Neural crest cell (in vitro differentiated cells): ENCODE data around the gene SLF2. TPM values are rescaled to one million over a fixed set of nuclear protein-coding genes. Genes with fewer than 3 reads are reported as not detected.

Experiments used
- DNase-seq: peaks from one replicate; pipeline ENCODE4 v3.0.0; 2021; ENCODE audit warnings: low read depth, mixed read lengths, low spot score
- H3K27ac Mint-ChIP-seq: one replicate; pipeline ENCODE4 v1.8.0; 2021; ENCODE audit warnings: mild to moderate bottlenecking, mixed read lengths; ENCODE audit not compliant: unreplicated experiment
- H3K27me3 Mint-ChIP-seq: 2 replicates; pipeline ENCODE4 v1.8.0; 2021; ENCODE audit warnings: low read depth, mild to moderate bottlenecking, mixed read lengths
- H3K36me3 Mint-ChIP-seq: 2 replicates; pipeline ENCODE4 v1.8.0; 2021; ENCODE audit warnings: low read depth, mild to moderate bottlenecking, mixed read lengths
- H3K4me1 Mint-ChIP-seq: 2 replicates; pipeline ENCODE4 v1.8.0; 2021; ENCODE audit warnings: mixed read lengths
- H3K4me3 Mint-ChIP-seq: one replicate; pipeline ENCODE4 v1.8.0; 2021; ENCODE audit warnings: mild to moderate bottlenecking, mixed read lengths
- H3K9me3 Mint-ChIP-seq: 2 replicates; pipeline ENCODE4 v1.8.0; 2021; ENCODE audit warnings: mixed read lengths
- total RNA-seq: library from RNA; stranded (reverse); gene quantifications from 2 replicates; pipeline ENCODE4 v1.2.1, GENCODE V29; 2021
- TF ChIP-seq, protein P1 (sequence below): fragments of 200-600 bp; sonication (generic); conservative IDR thresholded peaks from 2 replicates; pipeline ENCODE4 v1.5.0; 2021; ENCODE audit warnings: antibody characterized with exemption, mild to moderate bottlenecking

SLF2 gene
- total RNA-seq, 1 donor from 2014 or later: 39.6 TPM

DNA sequence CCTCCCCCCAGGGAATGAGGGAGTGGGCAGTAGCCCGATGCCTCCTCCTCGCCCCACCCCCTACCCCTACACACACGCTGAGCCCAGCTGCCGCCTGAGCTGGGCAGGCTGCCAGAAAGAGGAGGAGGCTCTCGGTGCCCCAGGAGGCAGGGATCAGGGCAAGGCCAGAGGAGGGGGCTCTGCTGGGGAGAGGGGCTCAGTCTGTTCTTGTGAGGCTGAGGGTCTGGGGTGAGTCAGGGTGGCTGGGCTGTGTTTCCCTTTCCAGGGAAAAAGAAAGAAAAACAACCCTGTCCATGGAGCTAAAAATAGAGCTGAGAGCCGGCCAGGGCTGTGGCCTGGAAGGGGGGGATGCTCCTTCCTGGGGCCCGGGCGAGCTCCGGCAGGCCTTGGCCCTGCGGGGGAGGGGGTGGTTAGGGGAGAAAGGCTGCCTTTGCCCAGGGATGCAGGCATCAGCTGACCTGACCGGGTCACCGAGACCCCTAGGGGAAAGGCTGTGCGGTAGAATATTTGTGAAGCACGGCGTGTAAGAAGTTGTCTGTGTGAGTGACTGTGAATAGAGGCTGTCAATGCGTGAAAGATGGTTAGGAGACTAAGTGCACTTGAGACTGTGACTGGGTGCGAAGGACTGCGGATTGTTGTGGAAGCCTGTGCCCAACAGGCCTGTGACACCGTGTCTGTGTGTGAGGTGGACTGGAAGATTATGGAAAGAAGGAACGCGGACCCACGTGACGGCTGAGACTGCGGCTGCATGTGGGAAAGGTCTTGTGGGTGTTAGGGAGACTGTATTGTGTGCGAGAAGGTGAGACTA is 85.6 kb downstream of the SLF2 start:
- H3K4me3 Mint-ChIP-seq: peak overlapping the region; percentile 90
- no peaks in the 10 kb centered on the region for H3K9me3 Mint-ChIP-seq
- peaks cover 5% of the 10 kb centered on the region for H3K36me3 Mint-ChIP-seq
- DNase-seq: peak; percentile 65
- TF ChIP-seq, protein P1, sequence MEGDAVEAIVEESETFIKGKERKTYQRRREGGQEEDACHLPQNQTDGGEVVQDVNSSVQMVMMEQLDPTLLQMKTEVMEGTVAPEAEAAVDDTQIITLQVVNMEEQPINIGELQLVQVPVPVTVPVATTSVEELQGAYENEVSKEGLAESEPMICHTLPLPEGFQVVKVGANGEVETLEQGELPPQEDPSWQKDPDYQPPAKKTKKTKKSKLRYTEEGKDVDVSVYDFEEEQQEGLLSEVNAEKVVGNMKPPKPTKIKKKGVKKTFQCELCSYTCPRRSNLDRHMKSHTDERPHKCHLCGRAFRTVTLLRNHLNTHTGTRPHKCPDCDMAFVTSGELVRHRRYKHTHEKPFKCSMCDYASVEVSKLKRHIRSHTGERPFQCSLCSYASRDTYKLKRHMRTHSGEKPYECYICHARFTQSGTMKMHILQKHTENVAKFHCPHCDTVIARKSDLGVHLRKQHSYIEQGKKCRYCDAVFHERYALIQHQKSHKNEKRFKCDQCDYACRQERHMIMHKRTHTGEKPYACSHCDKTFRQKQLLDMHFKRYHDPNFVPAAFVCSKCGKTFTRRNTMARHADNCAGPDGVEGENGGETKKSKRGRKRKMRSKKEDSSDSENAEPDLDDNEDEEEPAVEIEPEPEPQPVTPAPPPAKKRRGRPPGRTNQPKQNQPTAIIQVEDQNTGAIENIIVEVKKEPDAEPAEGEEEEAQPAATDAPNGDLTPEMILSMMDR: no peak
- H3K4me1 Mint-ChIP-seq: peaks cover 44% of the 10 kb centered on the region
- H3K27me3 Mint-ChIP-seq: peaks cover 2% of the 10 kb centered on the region
- H3K27ac Mint-ChIP-seq: peak overlapping the region; percentile 92

DNA sequence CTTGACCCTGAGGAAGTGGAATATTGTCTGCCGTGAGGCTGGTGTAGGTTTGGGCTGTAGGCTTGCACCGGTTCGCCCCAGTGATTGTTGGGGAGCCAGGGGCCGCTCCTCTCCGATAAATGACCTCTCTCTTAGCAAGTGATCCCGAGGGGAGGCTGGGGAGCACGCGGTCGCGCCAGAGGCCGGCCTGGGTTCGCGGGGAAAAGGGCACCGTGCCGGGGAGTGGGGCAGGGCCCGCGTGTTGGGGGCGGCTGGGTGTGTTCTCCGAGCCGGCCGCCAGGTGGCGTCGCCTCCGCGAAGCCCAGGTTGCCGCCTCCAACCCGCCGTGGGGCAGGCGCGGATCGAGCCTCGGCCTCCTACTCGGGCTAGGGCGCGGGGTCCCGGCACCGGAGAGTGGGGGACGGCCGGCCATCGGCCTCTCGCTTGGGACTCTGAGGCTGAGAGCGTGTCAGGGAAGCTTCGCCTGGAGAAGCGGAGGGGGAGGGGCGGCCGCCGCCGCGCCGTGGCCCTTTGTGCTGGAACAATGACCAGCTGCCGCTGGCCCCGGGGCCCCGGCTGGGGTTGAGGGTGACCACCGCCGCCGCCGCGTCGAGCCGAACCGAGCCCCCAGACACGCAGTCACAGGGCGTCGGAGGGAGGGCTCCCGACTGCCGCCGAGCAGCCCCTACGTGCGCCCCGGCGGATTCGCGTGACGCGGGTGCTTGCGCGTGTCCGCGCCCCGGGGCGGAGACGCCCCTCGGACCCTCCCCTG is 86.4 kb downstream of the SLF2 start:
- Mint-ChIP-seq H3K27ac (peak overlapping the region; percentile 92), H3K36me3 (peaks cover 4% of the 10 kb centered on the region), H3K4me3 (peak overlapping the region; percentile 90), H3K9me3 (no peaks in the 10 kb centered on the region), H3K27me3 (peaks cover 2% of the 10 kb centered on the region), H3K4me1 (peaks cover 36% of the 10 kb centered on the region)
- TF ChIP-seq, protein P1: peak; percentile 98
- DNase-seq: peak; percentile 79

DNA sequence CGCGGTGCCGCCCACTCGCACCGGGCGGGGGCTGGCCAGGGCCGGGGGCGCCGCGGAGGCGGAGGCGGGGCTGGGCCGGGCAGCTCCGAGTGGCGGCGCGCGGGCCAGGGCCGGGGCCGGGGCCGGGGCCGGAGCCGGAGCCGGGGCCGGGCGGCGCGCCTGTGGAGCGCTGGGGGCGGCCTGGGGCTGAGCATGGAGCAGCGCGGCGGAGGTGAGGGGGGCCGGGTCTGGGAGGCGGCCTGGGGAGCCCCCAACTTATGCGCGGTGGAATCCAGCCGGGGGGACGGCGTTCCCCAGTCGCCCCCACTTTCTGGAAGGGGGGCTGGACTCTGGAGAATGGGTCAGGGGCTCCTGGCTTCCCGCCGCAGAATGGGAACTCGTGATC is 87.0 kb downstream of the SLF2 start, which contains the start of gene LZTS2:
Gene LZTS2, plus strand, starts transcription at position 67 of the 385 bp plus-strand sequence. CDS start 2,731 bp downstream, outside the sequence.
- H3K9me3 Mint-ChIP-seq: no peaks in the 10 kb centered on the region
- TF ChIP-seq, protein P1: no peak
- peaks cover 30% of the 10 kb centered on the region for H3K4me1 Mint-ChIP-seq
- peaks cover 2% of the 10 kb centered on the region for H3K27me3 Mint-ChIP-seq
- H3K36me3 Mint-ChIP-seq: no peaks in the 10 kb centered on the region
- peak within 1 kb of the TSS; percentile 98 for H3K27ac Mint-ChIP-seq
- peak within 1 kb of the TSS; percentile 90 for H3K4me3 Mint-ChIP-seq
- no peak for DNase-seq

DNA sequence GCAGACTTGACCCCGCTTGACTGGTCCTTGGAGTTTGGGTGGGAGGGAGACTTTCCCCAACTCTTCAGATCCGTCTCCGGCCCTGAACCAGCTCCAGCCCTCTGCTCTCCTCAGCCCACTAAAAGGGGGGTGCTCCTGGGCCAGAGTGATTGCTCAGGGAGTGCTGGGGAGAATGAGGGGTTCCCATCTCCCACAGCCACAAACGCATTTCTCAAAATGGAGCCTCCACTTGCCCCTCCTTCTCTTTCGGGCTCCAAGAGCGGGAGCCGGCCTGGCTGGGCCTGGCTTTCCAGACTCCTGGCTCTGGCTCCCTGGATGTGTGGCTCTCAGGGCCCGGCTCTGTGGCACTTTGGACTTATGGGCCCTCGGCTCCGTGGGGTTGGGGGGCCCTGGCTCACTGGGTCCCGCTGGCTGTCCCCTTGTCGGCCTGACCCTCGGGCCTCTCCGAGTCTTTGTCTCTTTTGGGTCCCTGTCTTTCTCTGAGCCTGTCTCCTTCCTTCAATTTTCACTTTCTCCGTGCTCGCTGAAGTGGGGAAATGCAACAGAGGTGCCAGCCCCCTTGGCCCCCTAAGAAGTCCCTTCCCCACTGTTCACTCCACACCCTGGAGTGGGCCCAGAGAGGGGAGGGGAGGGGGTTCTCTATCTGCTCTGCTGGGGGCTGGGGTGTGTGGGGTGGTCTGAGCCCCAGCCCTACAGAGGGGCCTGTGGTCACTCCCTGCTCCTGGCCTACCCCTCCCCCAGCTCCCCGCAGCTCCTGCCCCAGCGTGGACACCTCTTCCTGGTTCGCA is 87.6 kb downstream of the SLF2 start:
- Mint-ChIP-seq H3K9me3 (no peaks in the 10 kb centered on the region), H3K36me3 (no peaks in the 10 kb centered on the region), H3K27me3 (peaks cover 2% of the 10 kb centered on the region), H3K4me1 (peaks cover 29% of the 10 kb centered on the region), H3K4me3 (peak overlapping the region; percentile 89), H3K27ac (peak overlapping the region; percentile 98)
- DNase-seq: no peak
- TF ChIP-seq, protein P1: no peak
